A549 treated with AZD2906 at 1 μM for 4 hours (cell line): ENCODE results near the gene AKR7A2. TPM values are rescaled to one million over a fixed set of nuclear protein-coding genes. Genes with fewer than 3 reads are reported as not detected.

Source experiments
- total RNA-seq: library from RNA; stranded (reverse); fragments of 200-300 nt; extraction: Qiagen RNA extraction; gene quantifications from 5 replicates; pipeline ENCODE4 v1.2.3, GENCODE V29; 2022

AKR7A2 gene
- total RNA-seq: 36.3 to 53.8 TPM (median 53.2 TPM) in 5 replicates

DNA sequence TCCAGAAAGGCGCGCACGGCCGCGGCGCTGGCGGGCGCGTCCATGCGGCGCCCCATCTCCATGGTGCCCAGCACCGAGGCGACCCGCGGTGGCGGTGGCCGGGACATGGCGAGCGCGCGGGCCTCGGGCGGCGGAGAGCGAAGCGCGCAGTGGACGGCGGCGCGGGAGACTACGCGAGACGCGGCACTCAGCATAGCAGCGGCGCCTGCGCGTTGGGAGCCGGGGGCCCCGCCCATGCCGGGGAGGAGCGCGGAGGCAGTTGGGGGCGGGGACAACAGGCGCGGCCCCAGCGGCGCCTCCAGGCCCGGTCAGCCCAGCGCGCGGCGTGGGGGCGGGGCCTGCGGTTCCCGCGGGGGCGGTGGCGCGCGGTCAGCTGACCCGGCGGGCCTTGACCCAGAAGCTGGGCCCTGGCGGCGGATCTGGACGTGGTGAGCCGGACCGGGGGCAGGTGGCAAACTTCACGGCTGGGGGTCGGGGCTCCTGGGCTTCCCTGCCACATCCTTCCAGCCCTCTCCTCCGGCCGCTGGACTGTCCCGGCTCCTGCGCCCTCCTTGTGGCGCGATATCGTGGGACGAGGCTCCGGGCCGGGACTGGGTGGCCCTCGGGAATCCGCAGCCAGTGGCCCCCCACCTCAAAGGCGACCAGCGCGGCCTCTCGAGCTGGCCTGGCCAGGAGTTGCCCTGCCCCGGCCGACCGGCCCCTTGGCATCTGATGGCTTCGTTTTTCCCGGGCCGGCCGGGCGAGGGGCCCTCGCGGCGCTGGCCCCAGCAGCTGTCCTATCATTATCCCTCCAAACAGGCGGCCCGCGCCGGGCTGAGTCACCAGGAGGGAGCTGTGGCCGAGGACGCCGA lies at the start of gene AKR7A2, which contains the start of gene SLC66A1:
AKR7A2 (minus strand) TSS at position 214 of the 851 bp plus-strand sequence; CDS start at position 194, 20 bp downstream.
SLC66A1 (plus strand) TSS at position 396 of the 851 bp plus-strand sequence. CDS start 5,352 bp downstream, outside the sequence.

DNA sequence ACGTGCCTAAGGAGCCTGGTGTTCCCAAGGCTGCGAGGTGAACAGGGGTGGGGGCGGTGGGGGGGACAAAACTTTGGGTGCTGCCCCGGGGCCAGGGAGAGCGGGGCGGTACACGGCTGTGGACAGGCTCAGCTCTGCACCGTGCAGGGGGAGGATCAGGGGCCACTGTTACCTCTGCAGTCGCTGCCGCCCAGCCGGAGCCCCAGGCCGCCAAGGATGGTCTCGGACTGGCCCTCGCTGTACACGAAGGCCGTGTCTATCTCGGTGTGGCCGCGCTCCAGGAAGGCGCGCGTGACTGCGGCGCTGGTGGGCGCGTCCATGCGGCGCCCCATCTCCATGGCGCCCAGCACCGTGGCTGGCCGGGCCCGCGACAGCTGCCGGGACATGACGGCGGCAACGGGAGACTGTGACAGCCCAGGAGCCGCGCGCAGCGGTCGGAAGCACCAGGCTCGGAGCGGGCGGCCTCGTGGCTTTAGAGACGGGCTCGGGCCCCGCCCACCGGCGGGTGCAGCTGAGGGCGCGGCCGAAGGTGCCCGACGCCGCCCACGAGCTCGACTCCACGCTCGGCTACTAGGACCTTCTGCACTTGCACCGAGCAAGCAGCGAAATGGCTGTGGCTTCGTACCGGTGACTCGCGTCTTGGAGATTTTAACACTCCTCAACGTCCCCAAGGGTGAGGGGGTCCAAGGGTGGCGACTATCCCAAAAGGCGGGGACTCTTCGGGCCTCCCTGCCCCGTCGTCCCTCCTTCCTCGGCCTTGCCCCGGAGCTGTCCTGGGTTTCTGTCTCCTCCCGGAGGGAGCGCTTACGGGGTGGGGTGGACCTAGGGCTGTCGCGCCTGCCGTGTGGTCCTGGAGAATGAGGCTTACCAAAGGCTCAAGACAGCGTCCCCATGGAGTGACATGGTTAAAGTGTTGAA lies 23.4 kb downstream of the AKR7A2 start, which contains the start of gene AKR7A3:
AKR7A3 (minus strand) TSS at position 447 of the 918 bp plus-strand sequence; CDS start at position 386, 61 bp downstream.

Other genes starting within 250 kb of the AKR7A2 start
- gene UBR4, start 101.9 kb downstream of the AKR7A2 start, total RNA-seq: 87.3 to 108 TPM (median 96.2 TPM) in 5 replicates
- 28.0 to 35.1 TPM (median 34.6 TPM) in 5 replicates for gene EMC1, start 60.6 kb downstream of the AKR7A2 start, total RNA-seq
- gene MRTO4, start 60.3 kb downstream of the AKR7A2 start, total RNA-seq: 61.7 to 67.2 TPM (median 63.5 TPM) in 5 replicates
- gene AKR7A3, start 23.4 kb downstream of the AKR7A2 start, total RNA-seq: 0.10 to 0.20 TPM (median 0.14 TPM) in 4 of 5 replicates, not detected in the other
- gene SLC66A1, start 182 bp upstream of the AKR7A2 start, total RNA-seq: 16.7 to 26.4 TPM (median 21.8 TPM) in 5 replicates
- 232 to 279 TPM (median 235 TPM) in 5 replicates for gene CAPZB, start 173.4 kb upstream of the AKR7A2 start, total RNA-seq